22Rv1 (cell line): ENCODE results near the gene SELE.

Source experiments
- H3K27ac ChIP-seq: fragments of 450-650 bp; 2 replicates; pipeline ENCODE4 v1.5.1; 2017
- CTCF ChIP-seq: fragments of 450-650 bp; IDR thresholded peaks from 2 replicates; pipeline ENCODE4 v1.5.1; 2017; ENCODE audit warnings: mild to moderate bottlenecking
- ZFX ChIP-seq: fragments of 450-650 bp; IDR thresholded peaks from 2 replicates; pipeline ENCODE4 v1.6.1; 2017; ENCODE audit warnings: antibody characterized with exemption, borderline replicate concordance

The SELE gene

GRCh38 chr1:169741666-169742394 is 8.0 kb upstream of the SELE start:
- TF ChIP-seq ZFX: no peak
- no peak for TF ChIP-seq CTCF
- H3K27ac ChIP-seq: no peak overlapping the region

DNA sequence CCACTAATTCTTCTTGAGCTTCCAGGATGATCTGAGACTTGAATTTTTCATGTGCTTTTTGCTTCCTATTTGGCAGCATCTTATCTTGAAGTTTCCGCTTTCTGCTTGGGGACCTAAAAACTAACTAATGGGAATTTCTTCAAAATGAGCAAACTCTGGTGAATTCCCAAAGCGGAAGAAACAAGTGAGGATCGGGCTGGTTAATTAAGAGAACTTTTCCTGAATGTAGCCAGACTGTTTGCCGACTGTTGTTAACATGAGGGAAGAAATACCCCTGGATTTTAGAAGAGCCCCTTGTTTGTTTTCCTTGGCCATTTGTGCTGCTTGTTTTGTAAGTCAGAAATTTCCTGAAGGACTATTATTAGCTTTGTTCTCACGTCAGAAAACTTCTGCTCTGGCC is 6.1 kb upstream of the SELE start:
- TF ChIP-seq CTCF (no peak), ZFX (no peak)
- no peak overlapping the region for H3K27ac ChIP-seq

- H3K27ac ChIP-seq: no peak overlapping the region
- TF ChIP-seq ZFX (no peak), CTCF (no peak)
Measured at GRCh38 chr1:169731446-169731845, 2.4 kb downstream of the SELE start.

- TF ChIP-seq CTCF (no peak), ZFX (no peak)
- H3K27ac ChIP-seq: no peak overlapping the region
Measured at GRCh38 chr1:169729991-169730390, 3.9 kb downstream of the SELE start.

DNA sequence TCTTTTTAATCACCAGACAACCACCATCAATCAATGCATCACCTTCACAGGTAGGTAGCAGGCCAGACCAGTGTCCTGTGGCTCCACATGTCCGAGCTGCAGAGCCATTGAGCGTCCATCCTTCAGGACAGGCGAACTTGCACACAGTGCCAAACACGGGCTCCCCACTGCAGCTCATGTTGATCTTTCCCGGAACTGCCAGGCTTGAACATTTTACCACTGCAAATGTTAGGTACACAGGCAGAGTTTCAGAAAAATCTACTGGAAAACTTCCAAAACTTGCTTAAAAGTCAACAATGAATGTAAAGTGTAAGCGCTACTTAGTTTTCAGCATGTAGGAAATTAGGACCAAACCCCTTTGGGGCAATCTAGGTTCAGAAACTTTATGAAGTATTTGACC is 6.6 kb downstream of the SELE start:
- H3K27ac ChIP-seq: no peak overlapping the region
- TF ChIP-seq CTCF (no peak), ZFX (no peak)

- no peak for TF ChIP-seq CTCF
- no peak for TF ChIP-seq ZFX
- H3K27ac ChIP-seq: no peak overlapping the region
Measured at GRCh38 chr1:169726851-169727250, 7.0 kb downstream of the SELE start.

DNA sequence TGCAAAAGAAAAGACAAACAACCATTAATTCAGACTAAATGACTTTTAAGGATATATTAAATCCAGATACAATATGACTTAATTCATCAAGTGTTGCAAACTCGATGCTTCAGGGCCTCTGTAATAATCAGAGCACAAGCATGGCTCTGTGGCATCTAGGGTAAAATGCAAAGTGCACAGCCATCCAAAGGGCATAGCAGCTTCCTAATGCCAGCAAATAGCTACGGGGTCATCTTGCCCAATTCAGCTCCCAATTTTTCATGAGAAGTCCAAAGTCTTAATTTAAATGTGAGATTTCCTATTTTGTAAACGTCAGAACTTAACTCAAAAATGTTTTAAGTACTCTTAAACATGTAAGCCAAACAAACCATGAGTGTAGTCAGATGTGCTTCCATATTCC is 7.9 kb downstream of the SELE start:
- H3K27ac ChIP-seq: no peak overlapping the region
- TF ChIP-seq CTCF (no peak), ZFX (no peak)
